ENCODE data around the gene ELANE.

DNA sequence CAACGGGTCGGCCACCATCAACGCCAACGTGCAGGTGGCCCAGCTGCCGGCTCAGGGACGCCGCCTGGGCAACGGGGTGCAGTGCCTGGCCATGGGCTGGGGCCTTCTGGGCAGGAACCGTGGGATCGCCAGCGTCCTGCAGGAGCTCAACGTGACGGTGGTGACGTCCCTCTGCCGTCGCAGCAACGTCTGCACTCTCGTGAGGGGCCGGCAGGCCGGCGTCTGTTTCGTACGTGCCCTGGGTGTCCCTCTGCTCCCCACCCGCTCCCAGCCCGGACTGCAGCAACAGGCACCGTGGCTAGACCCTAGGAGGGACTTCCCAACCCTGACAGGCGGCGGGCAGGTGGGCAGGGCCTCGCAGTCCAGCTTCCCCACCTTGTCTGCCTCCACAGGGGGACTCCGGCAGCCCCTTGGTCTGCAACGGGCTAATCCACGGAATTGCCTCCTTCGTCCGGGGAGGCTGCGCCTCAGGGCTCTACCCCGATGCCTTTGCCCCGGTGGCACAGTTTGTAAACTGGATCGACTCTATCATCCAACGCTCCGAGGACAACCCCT is 3.5 kb downstream of the ELANE start:
- TF ChIP-seq, protein P1, sequence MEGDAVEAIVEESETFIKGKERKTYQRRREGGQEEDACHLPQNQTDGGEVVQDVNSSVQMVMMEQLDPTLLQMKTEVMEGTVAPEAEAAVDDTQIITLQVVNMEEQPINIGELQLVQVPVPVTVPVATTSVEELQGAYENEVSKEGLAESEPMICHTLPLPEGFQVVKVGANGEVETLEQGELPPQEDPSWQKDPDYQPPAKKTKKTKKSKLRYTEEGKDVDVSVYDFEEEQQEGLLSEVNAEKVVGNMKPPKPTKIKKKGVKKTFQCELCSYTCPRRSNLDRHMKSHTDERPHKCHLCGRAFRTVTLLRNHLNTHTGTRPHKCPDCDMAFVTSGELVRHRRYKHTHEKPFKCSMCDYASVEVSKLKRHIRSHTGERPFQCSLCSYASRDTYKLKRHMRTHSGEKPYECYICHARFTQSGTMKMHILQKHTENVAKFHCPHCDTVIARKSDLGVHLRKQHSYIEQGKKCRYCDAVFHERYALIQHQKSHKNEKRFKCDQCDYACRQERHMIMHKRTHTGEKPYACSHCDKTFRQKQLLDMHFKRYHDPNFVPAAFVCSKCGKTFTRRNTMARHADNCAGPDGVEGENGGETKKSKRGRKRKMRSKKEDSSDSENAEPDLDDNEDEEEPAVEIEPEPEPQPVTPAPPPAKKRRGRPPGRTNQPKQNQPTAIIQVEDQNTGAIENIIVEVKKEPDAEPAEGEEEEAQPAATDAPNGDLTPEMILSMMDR (IDR thresholded peaks at IDR 0.05 in 8 of 11, conservative IDR thresholded peaks at IDR 0.05 in 3 of 11) = no peak
- TF ChIP-seq POLR2A (IDR thresholded peaks at IDR 0.05) = no peak
- TF ChIP-seq POLR2AphosphoS5 (IDR thresholded peaks at IDR 0.05) = no peak
